DMS53 treated with DMSO at 0.1 percent for 48 hours (cell line): ENCODE data around the gene SH3PXD2B.
A peak's percentile ranks its signal among the peaks of the same experiment; 100 is the strongest.
"Not testable (repeated sequence)": the region's sequence is repeated elsewhere in the genome, so short reads cannot be mapped to it uniquely, and the experiment has no call there.

ENCODE experiments used
- DNase-seq: peaks from one replicate; lab custom pipeline; 2025; ENCODE audit not compliant: unreplicated experiment; lab: John Stamatoyannopoulos, UW

The SH3PXD2B gene

DNA sequence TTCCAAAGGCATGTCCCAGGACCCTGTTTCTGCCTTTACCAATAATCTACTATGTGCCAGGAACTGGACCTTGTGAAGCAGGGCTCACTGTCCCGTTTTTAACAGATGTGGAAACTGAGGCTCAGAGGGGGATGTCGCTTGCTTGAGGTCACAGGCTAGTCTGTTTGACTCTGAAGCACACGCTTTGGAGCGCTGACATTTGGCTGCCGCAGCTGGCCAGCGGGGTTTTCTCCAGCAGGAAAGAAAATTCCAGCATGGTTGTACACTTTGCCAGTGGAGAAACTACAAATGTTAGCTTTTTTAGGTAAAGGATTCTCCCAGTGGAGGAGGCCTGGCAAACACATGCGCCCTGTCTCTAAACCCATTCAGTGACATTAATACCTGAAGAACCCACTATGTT lies 50.5 kb downstream of the SH3PXD2B start:
- no peak for DNase-seq

DNA sequence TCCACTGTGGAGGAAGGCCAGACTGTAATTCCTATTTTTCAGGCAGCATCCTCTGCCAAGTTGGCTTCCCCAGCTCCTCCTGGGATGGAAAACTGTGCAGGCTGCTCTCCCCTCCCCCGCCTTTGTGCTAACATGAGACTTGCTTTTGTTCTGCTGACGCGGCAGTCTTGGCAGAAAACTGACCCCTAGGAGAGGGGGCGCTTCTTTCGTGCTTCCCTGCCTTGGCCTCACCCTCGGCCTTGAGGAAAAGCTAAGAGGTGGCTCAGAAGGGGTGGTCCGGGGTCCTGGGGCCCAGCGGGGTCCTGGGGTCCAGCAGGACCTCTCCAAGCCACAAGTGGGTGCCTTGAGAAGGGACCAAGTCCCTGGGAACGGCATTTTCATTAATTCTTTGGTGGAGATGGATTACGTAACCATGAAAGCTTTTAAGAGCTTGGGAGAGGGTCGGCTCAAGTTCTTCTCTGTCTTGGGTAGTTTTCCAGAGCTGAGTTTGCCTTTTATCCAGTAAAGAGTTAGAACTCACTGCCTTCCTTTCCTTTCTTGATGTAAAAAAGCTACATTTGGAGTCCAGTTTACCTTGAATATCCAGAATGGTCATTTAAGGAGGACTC lies 51.0 kb downstream of the SH3PXD2B start:
- DNase-seq: no peak

DNA sequence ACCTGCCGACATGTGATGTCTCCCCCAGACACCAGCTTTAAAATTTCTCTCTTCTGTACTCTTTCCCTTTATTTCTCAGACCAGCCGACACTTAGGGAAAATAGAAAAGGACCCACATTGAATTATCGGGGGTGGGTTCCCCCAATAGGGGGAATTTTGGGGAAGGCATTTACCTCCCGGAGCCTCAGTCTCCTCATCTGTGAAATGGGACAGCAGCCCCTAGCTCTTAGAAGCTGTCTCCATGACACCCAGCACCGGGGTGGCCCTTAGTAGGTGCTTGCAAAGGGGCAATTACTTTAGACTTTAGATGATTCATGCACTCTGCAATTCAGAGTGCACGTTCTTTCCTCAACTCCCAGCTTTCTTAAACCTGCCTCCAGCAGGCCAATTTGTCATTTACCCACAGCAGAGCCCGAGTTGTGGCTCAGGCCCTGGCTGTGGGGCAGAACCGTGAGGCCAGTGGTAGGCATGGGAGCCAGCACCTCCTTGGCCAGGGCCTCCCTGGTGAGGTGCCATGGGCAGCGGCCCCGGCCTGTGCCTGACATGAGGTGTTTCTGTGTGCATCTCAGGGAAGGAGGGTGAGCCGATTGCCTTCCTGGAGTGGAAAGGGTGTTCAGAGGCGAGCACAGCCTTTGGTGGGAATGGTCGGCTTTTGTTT lies 51.7 kb downstream of the SH3PXD2B start:
- no peak for DNase-seq

DNA sequence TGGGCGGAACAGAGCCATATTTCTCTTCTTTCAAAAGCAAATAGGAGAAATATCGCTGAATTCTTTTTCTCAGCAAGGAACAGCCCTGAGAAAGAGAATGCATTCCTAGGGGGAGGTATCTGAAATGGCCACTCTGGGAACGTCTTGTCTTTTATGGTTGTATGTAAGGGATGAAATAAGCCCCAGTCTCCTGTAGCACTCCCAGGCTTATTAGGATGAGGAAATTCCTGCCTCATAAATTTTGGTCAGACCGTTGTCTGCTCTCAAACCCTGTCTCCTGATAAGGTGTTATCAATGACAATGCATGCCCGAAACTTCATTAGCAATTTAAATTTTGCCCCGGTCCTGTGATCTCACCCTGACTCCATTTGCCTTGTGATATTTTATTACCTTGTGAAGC lies 52.3 kb downstream of the SH3PXD2B start:
- DNase-seq: not testable (repeated sequence)

DNA sequence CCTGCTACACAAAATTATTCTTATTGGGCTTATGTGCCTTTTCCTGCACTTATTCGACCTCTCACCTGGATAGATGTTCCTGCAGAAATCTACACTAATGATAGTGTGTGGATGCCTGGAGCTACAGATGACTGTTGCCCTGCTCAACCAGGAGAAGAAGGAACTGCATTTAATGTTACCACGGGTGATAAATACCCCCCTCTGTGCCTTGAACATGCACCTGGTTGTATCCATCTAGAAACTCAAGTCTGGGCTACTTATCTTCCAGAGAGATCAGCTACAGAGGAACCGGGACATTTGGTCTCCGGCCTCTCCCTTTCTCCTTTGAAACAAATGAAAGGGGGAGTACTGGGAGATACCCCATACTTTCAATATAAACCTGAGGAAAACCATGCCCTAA lies 54.5 kb downstream of the SH3PXD2B start:
- DNase-seq: no peak

DNA sequence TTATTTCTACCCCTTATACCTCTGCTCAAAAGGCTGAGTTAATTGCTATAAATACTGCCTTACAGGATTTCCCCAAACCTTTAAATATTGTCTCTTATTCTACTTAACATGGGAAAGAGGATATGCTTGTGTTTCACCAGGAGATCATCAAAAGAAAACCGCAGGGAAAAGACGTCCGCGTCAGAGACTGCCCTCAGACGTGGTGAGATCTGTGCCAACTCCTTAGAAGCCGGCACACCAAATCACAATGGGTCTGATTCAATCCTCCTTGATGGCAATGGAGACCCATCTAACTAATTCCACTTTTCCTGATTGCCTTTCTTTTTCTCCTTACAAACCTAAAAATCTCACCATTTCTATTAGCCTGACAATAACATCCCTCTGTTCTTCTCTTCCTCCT lies 55.0 kb downstream of the SH3PXD2B start:
- no peak for DNase-seq

DNA sequence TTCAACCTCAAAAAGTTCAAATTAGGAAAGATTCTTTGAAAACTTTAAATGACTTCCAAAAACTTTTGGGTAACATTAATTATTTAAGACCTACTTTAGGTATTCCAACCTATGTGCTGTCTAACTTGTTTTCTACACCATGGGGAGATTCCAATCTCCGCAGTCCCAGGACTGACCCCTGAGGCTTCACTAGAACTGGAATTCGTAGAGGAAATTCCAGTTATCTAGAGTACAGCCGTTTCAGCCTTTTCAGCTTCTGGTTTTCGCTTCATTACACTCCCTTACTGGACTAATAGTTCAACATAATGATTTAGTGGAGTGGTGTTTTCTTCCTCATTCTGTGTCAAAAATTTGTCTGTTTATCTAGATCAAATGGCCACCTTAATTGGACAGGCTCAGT lies 55.7 kb downstream of the SH3PXD2B start:
- DNase-seq: not testable (repeated sequence)

DNA sequence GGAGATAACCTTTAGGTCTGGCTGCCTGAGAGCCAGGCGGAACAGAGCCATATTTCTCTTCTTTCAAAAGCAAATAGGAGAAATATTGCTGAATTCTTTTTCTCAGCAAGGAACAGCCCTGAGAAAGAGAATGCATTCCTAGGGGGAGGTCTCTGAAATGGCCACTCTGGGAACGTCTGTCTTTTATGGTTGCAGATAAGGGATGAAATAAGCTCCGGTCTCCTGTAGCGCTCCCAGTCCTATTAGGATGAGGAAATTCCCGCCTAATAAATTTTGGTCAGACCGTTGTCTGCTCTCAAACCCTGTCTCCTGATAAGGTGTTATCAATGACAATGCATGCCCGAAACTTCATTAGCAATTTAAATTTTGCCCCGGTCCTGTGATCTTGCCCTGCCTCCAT lies 57.3 kb downstream of the SH3PXD2B start:
- DNase-seq: not testable (repeated sequence)

DNA sequence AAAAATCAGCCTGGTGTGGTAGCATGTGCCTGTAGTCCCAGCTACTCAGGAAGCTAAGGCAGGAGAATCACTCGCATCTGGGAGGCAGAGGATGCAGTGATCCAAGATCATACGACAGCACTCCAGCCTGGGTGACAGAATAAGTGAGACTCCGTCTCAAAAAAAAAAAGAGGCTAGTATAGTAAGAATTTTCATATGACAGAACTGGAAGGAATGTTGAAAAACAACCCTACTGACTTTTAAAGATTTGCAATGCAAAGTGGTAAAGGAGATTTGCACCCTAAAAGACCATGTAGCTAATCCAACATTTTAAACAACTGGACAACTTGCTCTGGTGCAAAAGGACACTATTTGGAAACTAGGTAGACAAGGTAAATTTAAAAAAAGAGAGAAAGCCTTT lies 58.1 kb downstream of the SH3PXD2B start:
- no peak for DNase-seq

DNA sequence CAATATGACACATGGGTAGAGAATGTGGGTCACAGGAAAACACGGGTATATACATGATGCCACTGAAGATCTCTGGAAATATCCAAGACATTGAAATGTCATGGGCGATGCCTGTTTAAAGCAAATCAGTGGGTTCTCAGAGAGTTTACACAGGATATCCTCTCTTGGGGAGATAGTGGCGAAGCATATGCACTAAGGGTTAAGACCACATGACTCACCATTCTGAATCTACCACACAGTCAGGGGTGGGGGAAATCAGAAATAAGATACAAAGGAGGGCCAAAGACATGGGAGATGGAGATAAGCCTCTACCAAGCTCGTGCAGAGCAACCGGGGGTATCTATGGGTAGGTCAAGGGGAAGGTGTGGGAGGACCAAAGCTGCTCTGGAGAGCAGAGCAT lies 58.8 kb downstream of the SH3PXD2B start:
- no peak for DNase-seq

DNA sequence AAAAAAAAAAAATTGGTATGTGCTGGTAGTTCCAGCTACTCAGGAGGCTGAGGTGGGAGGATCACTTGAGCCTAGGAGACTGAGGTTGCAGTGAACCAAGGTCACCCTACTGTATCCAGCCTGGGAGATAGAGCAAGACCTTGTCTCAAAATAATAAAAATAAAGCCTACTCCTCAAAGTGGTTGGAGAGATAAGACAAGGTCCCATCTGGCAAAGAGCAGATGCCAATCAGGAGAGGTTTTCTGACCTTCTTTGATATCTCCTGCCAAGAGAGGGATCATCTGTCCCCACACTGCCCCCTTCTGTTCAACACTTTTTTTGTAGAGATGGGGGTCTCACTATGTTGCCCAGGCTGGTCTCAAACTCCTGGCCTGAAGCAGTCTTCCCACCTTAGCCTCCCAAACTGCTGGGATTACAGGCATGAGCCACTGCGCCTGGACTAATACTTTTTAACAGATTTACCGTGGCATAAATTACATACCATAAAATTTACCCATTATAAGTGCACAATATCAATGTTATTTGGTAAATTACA lies 64.7 kb downstream of the SH3PXD2B start:
- DNase-seq: no peak

DNA sequence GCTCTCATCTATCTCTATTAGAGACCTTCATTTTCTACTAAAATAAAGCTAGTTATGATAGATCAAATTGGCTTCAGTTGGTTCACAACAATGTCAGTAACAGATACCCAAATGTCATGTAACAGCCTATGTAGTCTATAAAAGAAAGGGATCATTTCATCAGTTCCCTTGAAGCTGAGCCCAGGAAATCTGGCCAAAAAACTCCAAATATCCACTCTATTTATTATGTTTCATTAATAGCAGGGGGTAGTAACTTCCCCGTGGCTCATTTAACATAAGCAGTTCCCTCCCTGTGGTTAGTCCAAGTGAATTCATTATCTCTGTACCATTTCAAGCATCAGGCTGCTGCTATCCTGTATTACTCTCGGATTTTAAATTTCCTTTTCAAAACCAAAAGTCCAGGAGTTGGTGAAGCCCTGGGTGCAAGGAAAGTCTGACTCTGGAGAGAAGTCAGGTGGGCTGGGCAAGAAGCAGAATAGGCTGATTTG lies 66.0 kb downstream of the SH3PXD2B start:
- no peak for DNase-seq

DNA sequence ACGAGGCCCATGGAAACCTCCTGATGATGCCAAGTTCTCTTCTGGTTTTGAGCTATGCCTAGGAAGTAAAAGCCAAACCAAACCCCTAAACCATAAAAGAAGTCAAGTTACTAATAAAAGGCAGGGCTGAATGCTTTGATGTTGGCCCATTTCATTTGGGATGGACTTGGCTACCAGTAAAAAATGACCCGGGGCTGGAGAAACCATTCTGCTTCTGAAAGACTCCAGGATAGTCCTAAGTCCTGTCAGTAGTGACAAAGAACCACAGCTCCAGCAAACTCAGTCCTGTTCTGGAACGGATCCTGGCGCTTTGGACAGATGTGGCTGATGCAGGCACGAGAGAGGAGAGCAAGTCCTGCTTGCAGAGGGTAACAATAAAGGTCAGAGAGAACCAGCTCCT lies 68.6 kb downstream of the SH3PXD2B start:
- no peak for DNase-seq

DNA sequence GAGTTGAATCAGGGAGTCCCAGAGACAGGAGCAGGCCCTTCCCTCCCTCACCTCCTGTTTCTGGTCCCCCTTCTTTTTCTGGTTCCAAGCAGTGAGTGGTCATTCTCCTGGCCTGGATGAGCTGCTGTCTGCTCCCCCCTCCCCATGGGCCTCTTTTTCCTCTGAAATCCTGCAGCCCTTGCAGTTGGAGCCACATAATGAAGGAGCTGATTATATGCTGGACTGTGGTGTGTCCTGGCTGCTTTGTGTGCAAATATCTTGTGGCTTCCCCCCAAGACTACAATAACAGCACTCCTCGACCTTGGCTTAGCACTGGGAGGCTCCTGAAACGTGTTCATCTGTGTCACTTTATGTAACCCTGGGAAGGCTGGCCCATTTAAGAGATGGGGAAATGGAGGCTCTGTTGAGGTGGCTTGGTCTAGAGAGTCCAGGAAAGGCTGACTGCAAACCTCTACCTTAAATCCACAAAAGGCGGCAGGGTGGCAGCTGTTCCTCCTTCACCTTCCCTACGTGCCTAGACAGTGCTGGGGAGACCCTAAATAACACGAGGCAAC lies 69.2 kb downstream of the SH3PXD2B start:
- no peak for DNase-seq

DNA sequence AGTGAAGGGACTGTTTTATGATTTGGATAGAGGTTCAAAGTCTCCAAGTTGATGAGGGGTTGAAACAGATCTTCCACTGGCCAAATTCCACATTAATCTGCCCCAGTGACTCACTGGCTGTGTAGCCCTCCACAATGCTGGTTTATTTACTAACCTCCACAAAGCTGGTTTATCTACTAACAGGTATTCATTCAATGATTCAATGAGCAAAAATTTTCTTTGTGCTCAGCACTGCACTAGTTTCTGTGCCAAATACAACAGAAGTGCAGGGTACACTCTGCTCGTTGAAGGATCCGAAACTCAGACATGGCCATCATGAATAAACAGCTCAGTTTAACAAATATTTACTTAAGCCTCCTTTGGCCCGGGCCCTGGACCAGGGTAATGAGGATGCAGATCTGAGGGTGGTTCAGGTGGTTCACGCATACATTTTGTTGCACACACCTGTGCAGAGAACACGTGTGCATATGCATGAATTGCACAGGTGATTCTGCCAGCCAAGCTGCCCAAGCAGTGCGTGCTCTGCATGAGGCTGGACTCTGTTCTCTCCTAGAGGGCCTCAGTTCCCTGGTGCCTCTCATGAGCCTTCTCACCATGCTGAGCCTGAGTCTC lies 71.0 kb downstream of the SH3PXD2B start:
- peak; percentile 93 for DNase-seq

DNA sequence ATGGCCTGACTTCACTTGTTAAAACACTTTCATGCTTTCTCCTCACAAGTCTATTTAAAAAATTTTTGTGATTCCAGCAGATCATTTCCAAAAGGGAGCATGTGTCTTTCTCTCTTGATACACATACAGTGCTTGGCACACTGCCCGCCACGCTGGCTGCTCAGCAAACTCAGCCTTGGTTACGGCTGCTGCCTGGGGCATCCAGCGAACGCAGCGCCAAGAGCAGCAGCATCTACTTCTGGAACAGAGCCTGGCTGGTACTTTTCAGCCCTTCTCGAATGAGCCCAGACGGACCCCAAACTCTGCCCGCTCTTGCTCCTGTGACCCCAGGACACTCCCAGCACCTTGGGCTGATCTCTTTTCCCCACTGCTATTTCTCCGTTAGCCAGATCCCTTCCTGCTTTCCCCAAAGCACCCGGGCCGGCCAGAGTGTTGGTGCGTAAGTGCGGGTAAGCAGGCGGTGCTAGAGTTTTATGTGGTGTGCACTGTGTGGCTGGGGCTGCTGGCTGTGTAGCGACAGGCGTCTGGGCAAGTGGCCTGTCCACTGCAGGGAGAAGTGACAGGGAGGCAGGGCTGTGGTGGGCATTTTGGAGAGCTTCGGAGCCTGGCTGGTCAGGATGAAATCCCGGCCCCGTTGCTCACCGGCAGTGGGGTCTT lies 73.2 kb downstream of the SH3PXD2B start:
- peak; percentile 52 for DNase-seq

DNA sequence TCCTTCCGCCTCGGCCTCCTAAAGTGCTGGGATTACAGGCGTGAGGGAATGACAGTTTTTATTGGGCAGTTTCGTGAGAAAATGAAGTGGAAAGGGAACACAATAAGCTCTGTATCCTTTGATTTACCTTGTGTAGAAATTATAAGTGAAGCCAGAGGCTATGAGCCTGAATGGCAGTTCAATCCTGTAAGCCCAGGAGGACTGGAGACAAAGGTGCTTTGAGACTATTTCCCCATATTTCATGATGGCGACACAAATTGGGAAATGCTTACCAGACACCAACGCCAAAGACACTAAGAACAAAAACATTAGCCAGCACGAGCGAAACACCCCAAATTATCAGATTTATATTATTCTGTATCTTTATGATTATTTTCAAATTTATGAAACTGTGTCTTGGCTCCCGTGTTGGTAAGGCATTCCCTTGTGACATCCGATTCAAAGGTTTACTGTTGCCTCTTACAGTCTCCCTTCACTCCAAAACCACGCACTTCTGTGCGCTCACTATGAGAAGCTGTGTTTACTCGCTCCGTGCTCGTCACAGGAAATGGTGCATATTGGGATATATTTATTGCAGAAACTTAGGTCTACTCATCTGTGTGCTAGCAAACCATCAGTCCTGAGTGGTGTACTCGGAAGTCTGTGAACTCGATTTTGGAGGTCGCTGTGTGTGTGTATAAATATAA lies 73.9 kb downstream of the SH3PXD2B start:
- DNase-seq: no peak

DNA sequence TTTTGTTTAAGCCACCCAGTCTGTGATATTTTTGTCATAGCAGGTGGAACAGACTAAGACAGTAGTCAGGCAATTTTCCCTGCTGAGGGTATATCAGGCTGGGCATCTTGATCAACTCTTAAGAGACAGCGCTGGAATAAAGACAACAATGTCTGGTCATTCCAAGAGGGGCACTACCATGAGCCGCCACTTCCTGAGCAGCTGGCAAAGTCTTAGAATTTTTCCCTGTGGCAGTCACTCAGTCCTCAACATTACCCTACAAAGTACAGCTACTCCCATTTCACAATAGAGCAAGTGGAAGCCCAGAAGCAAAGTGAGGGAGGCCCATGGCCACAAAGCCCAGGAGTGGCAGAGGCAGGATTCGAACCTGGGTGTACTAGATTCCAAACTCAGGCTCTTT lies 74.8 kb downstream of the SH3PXD2B start:
- DNase-seq: no peak

DNA sequence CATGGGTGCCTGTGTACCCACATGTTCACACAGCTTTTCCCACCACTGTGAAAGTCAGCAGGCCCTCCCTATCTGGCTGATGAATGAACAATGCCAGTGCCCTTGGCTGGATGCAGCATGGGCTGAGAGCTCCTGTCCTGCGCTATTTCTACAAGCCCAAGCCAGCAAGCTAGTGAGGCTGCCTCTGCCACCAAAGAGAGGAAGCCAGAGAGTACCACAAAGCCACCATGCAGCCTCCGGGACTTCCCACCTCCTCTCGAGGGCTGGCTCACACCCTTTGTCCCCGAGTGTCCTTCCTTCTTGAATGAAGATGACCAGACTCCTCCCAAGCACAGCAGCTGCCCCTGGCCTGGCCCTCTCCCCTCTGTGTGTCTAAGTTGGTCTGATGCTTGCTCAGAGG lies 76.5 kb downstream of the SH3PXD2B start:
- no peak for DNase-seq

DNA sequence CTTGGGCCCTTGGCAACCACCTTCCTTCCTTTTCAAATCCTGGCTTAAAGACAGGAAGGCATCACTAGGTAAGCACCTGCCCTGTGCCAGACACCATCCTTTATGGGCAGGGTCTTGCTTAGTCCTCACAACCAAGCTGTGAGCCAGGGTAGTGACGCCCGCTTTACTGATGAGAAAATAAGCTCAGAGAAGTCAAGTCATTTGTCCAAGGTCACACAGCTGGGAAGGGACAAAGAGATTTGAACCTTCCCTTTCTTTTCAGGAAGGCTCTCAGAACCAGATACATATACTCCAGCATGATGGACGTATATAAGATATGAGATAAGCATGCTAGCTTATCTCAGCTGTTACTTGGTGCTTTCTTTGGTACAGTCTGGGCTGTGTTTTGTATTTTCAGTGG lies 76.9 kb downstream of the SH3PXD2B start:
- no peak for DNase-seq

DNA sequence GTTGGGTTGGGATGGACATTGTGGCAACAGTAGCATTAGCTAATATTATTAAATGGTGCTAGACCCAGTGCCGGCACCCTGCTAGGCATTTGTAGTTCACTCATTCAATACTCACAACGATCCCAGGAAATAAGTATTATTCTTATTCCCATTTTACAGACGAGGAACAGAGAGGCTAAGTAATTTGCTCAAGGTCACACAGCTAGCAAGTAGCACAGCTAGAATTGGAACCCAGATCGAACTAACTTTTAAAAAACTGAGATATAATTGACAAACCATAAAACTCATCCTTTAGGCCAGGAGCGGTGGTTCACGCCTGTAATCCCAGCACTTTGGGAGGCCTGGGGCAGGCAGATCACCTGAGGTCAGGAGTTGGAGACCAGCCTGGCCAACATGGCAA lies 79.5 kb downstream of the SH3PXD2B start:
- no peak for DNase-seq
